GM21360 (cell line): ENCODE measurements around the gene KIF22.
"Not testable (repeated sequence)": the region's sequence is repeated elsewhere in the genome, so short reads cannot be mapped to it uniquely, and the experiment has no call there.

Experiments used
- ATAC-seq: cut with Tn5 transposase; IDR thresholded peaks from one replicate; pipeline ENCODE4 v1.9.1; 2021; ENCODE audit warnings: mild to moderate bottlenecking, moderate library complexity; ENCODE audit not compliant: unreplicated experiment

The KIF22 gene

DNA sequence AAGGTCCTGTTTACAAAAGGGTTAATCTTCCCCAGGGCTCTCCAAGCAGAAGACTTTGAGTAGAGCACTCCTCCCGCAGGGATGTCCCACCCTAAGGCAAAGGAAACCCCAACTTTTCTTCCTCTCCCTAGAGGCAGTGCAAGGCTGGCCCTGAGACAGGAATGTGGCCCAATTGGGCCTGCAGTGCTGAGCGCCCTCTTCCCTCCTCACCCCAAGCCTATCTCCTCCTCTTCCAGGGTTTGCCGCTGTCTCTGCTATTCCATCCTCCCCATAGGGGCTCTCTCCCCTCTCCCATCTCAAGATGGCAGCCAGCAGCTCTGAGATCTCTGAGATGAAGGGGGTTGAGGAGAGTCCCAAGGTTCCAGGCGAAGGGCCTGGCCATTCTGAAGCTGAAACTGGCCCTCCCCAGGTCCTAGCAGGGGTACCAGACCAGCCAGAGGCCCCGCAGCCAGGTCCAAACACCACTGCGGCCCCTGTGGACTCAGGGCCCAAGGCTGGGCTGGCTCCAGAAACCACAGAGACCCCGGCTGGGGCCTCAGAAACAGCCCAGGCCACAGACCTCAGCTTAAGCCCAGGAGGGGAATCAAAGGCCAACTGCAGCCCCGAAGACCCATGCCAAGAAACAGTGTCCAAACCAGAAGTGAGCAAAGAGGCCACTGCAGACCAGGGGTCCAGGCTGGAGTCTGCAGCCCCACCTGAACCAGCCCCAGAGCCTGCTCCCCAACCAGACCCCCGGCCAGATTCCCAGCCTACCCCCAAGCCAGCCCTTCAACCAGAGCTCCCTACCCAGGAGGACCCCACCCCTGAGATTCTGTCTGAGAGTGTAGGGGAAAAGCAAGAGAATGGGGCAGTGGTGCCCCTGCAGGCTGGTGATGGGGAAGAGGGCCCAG lies 22.4 kb downstream of the KIF22 start:
- no peak for ATAC-seq

DNA sequence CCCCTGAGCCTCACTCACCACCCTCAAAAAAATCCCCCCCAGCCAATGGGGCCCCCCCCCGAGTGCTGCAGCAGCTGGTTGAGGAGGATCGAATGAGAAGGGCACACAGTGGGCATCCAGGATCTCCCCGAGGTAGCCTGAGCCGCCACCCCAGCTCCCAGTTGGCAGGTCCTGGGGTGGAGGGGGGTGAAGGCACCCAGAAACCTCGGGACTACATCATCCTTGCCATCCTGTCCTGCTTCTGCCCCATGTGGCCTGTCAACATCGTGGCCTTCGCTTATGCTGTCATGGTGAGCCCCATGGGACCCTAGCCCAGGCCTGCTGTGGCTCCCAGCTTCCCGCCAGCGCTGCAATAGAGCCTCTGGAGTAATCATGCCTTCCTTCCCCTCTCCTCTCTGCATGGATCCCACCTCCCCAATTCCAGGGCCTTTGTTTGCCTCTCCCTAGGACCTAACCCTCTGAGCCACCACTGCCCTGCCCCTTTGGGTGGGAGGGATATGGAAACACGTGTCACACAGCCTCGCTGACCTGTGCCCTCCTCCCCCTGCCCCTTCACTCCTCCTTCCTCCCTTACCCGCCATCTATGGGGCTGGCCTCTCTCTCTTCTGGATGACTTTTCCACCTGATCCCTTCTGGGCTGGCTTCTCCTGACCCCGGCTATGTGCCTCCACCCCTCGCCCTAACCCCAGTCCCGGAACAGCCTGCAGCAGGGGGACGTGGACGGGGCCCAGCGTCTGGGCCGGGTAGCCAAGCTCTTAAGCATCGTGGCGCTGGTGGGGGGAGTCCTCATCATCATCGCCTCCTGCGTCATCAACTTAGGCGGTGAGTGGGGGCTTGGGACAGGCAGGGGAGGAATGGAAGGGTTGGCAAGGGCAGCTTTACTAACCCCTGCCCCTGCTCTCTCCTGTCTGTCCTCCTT lies 23.4 kb downstream of the KIF22 start:
- ATAC-seq = no peak

DNA sequence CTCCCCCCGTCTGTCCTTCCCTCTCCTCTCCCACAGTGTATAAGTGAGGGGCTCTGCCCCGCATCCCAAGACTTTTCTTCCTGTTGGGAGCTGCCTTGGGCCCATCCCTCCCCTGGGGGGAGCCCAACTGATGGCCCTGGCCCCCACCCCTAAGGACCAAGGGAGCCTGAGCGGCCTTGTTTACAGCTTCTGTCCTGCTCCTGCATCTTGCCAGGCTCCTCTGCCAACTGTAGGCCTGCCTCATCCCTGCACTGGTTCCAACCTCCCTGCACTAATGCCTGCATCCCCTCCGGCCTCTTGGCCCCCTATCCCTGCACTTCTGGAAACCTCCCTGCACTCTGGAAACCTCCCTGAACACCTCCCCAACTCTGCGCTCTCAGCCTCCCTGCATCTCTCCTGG lies 24.0 kb downstream of the KIF22 start:
- ATAC-seq = no peak

DNA sequence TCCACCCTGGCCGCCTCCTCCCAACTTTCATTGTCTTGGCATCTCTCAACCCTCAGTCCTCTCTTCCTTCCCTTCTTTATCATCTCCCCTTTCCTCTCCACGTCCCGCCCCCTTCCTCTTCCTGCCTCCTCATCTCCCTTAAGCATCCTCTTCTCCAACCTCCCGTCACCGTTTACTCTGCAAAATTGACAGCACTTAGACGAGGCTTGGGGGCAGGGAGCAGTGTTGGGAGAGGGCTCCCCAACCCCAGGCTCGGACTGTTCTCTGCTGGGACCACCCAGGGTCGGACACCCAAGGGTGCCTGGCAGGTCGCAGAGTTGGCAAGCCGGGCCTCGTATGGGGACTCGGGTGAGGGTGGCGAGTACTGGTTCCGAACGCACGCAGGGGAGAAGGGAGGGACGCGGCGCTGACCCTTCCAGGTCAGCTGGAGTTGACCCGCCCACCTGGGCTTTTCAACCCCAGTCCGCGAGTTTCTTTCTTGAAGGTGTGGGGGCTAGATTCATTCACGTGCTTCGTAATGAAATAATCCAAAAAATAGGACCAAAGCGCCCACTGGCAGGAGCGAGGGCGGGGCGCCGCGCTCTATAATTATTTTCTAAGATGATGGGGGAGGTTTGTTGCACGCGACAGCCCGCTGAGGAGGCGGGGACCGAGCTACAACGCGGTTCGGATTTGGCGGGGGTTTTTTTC lies 24.6 kb downstream of the KIF22 start:
- ATAC-seq = no peak

DNA sequence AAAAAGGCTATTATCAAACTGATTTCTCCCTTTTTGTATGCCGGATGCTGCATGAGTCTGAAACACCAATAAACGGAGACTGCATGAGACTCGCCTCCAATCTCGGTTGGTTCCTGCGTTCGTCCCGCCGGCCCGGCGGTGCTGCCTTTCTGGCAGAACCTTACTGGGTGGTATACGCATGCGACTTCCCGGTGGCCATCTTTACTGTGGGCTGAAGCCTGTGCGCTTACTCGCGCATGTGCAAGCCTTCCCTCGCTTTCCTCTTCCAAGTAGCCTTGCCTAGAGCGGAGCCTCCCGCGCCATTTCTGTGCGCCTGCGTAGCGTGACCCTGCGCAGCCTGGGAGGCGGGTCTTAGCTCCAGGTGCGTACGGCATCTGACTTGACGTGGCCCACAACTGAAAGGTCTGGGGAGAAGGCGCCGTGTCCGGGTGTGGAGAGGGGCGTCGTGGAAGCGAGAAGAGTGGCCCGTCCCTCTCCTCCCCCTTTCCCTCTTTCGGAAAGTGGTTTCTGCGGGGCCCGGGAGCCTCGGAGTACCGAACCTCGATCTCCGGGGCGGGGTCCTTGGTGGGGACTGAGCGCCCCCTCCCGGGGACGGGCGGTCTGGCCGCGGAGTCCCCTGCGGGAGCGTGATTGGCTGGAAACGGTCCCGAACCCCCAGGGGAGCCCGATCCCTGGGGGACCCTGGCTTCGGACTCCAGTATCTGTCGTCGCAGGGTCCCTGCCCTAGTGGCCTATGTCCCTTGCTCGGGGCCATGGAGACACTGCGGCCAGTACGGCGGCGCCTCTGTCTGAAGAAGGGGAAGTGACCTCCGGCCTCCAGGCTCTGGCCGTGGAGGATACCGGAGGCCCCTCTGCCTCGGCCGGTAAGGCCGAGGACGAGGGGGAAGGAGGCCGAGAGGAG lies 25.5 kb downstream of the KIF22 start, which contains the start of gene PAGR1:
Gene PAGR1, plus strand, starts transcription at position 360 of the 901 bp plus-strand sequence. Its CDS starts 374 bp downstream, at position 734.
- peak; percentile 47 for ATAC-seq

DNA sequence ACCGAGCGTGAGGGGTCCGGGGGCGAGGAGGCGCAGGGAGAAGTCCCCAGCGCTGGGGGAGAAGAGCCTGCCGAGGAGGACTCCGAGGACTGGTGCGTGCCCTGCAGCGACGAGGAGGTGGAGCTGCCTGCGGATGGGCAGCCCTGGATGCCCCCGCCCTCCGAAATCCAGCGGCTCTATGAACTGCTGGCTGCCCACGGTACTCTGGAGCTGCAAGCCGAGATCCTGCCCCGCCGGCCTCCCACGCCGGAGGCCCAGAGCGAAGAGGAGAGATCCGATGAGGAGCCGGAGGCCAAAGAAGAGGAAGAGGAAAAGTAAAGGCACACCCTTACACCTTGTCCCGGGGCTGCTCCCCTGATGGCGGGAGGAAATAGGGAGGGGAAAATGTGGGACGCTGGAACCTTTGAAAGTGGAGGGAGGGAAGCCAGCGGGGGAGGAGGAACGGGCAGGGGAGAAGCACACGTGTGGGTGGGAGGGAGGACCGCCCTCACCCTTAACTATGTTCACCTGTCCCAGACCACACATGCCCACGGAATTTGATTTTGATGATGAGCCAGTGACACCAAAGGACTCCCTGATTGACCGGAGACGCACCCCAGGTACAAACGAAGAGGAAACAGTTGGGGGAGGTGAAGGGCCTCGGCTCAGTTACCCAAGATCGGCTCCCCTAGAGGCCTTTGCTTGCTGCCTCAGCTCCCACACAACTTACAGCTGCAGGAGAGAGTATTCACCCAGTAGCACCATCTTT lies 26.3 kb downstream of the KIF22 start:
- ATAC-seq = peak; percentile 8

DNA sequence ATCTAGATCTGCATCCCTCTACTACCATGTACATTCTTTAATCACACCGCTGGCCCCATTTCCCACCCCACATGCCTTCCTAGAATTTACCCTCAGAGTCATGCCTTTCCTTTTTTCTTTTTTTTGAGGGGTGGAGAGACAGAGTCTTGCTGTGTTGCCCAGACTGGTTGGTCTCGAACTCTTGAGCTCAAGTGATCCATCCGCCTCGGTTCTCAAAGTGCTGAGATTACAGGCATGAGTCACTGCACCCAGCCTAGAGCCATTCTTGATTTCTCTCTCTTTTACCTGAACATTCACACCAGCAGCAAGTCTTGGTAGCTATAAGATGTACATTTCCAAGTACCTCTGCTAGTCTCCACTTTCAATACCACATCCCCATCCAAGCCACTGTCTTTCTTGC lies 27.5 kb downstream of the KIF22 start:
- ATAC-seq = no peak

DNA sequence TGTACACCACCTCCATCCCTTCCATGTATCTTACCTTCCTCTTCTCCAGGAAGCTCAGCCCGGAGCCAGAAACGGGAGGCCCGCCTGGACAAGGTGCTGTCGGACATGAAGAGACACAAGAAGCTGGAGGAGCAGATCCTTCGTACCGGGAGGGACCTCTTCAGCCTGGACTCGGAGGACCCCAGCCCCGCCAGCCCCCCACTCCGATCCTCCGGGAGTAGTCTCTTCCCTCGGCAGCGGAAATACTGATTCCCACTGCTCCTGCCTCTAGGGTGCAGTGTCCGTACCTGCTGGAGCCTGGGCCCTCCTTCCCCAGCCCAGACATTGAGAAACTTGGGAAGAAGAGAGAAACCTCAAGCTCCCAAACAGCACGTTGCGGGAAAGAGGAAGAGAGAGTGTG lies 29.0 kb downstream of the KIF22 start:
- no peak for ATAC-seq

DNA sequence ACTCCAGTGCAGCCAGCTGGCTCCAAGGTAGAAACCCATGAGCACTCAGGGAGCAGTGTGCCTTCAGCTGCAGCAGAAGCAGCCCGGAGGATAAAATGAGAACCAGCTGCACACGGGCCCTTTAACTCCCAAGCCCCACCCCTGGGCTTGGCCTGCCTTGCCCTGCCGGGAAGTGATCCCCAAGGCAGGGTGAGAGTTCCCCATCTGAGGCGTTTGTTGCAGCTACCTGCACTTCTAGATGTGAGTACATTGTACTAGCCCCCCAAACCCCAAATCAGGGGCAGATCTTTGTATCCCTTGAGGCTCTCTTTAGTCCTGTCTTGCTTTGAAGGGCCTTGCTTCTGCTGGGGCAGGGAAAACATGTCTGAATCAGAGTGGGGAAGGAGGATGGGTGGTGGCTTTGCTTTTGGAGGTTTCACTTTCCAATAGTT lies 29.7 kb downstream of the KIF22 start, which contains the start of gene MVP:
Gene MVP, plus strand, starts transcription at position 192 of the 431 bp plus-strand sequence. CDS start 10,088 bp downstream, outside the sequence.
- no peak for ATAC-seq

DNA sequence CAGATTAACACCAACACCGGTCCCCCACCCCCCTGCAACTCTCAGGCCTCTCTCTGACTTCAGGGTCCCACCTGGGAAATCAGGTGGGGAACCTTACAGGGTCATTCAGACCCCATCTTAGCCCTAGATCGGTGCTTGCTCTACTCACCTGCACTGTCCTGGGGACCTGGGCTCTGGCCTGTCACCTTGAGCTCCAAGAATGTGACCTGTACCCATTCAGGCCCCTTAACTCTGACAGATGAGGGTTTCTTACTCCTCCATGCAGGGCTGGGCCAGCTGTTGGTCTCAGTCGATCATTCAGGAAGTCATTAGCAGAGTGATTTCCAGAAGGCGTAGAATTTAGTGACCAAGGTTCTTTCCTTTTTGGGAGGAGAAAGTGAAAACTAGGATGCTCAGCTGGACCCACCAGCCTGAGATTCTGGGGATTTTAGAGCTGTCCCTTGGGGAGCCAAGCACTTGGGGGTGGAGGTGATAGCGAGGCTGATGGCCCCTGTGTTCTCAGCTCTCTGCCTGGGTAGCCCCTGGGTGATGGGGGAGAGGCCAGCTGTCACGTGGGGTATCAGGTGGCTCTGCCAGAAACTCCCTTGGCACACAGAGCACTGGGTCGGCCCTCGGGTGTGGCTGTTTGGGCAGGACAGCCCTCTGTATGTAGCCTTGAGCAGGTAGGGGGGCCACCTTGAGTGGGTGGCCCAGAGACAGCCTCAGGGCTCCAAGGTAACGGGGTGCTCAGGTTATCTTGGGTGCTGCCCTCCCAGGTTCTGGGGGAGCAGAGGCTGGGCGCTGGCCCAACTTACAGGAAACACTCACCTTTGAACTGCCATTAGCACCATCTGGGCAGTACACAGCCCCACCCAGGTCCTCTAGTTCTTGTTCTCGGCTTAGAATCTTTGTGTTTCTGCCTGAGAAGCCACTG lies 30.4 kb downstream of the KIF22 start:
- no peak for ATAC-seq

DNA sequence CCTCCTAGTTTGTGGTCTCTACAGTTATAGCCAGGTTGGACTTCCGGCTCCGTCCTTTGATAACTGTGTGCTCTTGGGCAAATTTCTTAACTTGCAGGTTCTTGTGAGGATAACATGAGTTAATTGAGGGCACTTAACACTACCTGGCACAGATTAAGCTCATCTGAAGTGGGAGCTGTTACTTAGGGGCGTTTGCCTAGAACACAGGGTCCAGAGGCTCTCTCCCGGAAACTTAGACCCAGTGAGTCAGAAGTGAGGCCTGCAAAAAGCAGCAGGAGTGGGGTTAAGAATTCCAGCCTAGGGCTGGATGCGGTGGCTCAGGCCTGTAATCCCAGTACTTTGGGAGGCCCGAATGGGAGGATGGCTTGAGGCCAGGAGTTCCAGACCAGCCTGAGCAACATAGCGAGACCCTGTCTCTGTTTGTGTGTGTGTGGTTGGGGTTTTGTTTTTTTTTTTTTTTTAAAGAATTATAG lies 31.1 kb downstream of the KIF22 start:
- no peak for ATAC-seq

DNA sequence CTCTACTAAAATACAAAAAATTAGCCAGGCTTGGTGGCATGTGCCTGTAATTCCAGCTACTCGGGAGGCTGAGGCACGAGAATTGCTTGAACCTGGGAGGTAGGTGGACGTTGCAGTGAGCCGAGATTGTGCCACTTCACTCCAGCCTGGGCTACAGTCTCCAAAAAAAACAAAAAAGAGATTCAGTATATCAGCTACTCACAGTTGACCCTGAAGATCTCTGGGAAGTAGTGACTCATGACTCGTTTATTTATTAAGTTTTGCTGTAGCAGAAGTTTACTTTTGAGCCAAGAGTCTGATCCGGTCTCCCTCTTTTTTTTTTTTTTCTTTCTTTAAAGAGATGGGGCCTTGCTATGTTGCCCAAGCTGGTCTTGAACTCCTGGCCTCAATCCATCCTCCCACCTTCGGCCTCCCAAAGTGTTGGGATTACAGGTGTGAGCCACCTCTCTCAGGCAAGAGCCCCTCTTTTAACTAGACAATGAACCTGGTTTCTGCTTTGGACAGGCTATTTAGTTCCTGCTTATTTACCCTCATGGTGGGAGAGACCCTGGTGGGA lies 34.1 kb downstream of the KIF22 start:
- no peak for ATAC-seq

DNA sequence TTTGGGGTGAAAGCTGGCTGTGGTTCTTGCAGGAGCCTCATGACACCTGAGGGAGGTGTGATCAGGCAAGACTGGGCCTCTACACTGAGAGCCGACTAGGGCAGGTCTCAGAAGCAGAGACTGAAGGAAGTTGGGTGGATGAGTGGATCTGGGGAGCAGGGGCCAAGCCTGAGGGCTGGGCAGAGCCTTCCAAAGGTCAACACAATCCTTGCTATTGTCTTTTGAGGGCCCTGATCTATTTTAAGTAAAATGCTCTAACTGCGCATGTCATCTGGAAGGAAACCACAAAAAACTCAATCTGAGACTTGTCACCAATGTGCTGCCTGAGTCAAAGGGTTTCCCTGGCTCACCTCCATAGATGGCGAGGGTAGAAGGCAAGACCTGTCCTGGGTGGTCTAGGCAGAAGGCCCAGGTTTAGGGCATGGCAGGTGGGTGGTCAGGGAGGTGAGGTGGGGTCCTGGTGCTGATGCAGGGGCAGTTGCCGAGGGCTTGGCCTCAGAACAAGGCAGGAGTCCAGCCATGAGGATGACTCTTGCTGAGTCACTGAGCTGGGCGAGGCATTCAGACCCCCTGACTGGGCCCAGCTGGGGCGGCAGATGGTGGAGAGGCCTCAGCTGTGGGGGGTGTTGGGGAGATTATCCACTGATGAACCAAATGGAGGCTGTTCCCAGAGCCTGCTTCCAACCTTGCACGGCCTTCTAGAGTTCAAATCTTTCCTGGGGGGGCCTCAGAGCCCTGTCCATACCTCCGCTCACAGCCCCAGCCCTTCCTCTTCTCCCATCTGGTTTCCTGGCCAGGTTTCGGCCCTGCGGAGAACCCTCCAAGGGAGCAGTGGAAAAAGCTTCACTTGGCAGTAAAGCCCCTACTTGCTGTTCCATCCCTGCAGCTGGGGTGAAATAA lies 34.8 kb downstream of the KIF22 start:
- ATAC-seq = no peak

DNA sequence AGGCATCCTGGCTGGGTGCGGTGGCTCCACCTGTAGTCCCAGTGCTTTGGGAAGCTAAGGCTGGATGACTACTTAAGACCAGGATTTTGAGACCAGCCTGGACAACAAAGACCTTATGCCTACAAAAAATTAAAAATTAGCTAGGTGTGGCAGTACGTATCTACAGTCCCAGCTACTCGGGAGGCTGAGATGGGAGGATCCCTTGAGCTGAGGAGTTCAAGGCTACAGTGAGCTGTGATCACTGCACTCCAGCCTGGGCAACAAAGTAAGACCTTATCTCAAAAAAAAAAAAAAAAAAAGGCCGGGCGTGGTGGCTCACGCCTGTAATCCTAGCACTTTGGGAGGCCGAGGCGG lies 35.8 kb downstream of the KIF22 start:
- no peak for ATAC-seq

DNA sequence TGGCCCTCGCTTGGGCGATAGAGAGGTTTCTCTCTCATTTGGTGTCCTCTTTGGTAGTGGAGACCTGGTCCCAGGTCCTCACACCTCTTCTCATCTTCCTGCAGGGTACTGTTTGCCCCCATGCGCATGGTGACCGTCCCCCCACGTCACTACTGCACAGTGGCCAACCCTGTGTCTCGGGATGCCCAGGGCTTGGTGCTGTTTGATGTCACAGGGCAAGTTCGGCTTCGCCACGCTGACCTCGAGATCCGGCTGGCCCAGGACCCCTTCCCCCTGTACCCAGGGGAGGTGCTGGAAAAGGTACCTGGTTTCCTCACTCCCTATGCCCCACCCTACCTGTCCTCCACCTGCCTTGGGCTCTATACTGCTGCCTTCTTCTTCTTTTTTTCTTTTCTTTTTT lies 40.2 kb downstream of the KIF22 start:
- no peak for ATAC-seq

DNA sequence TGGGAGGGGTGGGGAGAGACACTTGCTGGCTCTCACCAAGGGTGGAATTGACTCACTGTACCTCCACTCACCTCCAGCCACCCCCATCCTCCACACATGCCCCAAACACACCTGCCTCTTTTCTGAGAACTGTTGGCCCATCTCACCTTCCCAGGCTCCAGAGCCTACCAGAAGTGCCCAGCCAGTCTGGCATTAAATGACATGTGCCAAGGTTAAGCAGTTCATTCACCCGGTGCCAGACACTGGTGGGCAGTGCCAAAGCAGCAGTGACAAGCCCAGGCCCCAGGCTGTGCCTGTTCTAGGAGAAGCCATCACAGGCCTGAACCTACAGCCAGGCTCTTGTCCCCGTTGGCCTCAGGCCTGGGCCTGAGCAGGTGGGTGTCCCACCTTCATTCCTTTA lies 40.9 kb downstream of the KIF22 start:
- ATAC-seq = no peak

DNA sequence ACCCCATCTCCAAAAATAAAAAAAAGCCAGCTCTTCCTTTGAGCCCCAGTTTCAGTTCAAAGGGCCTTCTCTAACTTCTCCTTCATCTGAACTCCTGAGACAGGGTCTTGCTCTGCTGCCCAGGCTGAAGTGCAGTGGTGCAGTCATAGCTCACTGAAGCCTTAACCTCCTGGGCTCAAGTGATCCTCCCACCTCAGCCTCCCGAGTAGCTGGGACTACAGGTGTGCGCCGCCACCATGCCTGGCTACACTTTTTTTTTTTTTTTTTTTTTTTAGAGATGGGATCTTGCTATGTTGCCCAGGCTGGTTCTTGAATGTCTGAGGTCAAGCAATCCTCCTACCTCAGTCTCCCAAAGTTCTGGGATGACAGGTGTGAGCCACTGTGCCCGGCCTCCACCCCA lies 42.7 kb downstream of the KIF22 start:
- ATAC-seq = not testable (repeated sequence)
